Neural cell (in vitro differentiated cells): ENCODE measurements around the gene TMEM132C. TPM values are rescaled to one million over a fixed set of nuclear protein-coding genes. Genes with fewer than 3 reads are reported as not detected.

Experiments
- H2AFZ ChIP-seq: fragments of 200-600, 300-800 bp; sonication (generic), shearing (Covaris generic); 2 replicates; pipeline ENCODE4 v1.6.0; 2014; ENCODE audit warnings: low read depth, mild to moderate bottlenecking, antibody characterized with exemption, low read length, moderate library complexity
- H3F3A ChIP-seq: fragments of 200-600 bp; shearing (Covaris generic); 2 replicates; pipeline ENCODE4 v1.6.1; 2016; ENCODE audit warnings: mild to moderate bottlenecking, moderate library complexity, mixed read lengths, antibody characterized with exemption, low read length; ENCODE audit not compliant: insufficient read depth, poor library complexity, severe bottlenecking
- H3K27ac ChIP-seq: fragments of 200-600, 300-800 bp; sonication (generic), shearing (Covaris generic); 2 replicates; pipeline ENCODE4 v1.5.1; 2014; ENCODE audit warnings: mild to moderate bottlenecking, low read length, moderate library complexity
- H3K27me3 ChIP-seq: fragments of 300-800, 200-600 bp; sonication (generic), shearing (Covaris generic); 2 replicates; pipeline ENCODE4 v1.6.0; 2014; ENCODE audit warnings: mild to moderate bottlenecking, low read depth, low read length, moderate library complexity; ENCODE audit not compliant: insufficient read depth
- H3K36me3 ChIP-seq: fragments of 300-800, 200-600 bp; sonication (generic), shearing (Covaris generic); 2 replicates; pipeline ENCODE4 v1.5.1; 2014; ENCODE audit warnings: mild to moderate bottlenecking, antibody characterized with exemption, low read length, moderate library complexity; ENCODE audit not compliant: insufficient read depth
- H3K4me2 ChIP-seq: fragments of 300-800, 200-600 bp; sonication (generic), shearing (Covaris generic); 2 replicates; pipeline ENCODE4 v1.6.0; 2014; ENCODE audit warnings: mild to moderate bottlenecking, low read length
- H3K4me3 ChIP-seq: fragments of 300-800, 200-600 bp; sonication (generic), shearing (Covaris generic); 2 replicates; pipeline ENCODE4 v1.5.1; 2014; ENCODE audit warnings: mild to moderate bottlenecking, low read length, moderate library complexity
- H3K79me2 ChIP-seq: fragments of 200-600 bp; shearing (Covaris generic); replicated peaks from 2 replicates; pipeline ENCODE4 v1.6.0; 2014; ENCODE audit warnings: mild to moderate bottlenecking, low read length, moderate library complexity; ENCODE audit not compliant: insufficient read depth
- H3K9ac ChIP-seq: fragments of 300-800, 200-600 bp; sonication (generic), shearing (Covaris generic); 2 replicates; pipeline ENCODE4 v1.6.1; 2016; ENCODE audit warnings: mild to moderate bottlenecking, low read length, mixed read lengths
- H3K9me2 ChIP-seq: fragments of 200-600 bp; shearing (Covaris generic); 2 replicates; pipeline ENCODE4 v1.6.1; 2016; ENCODE audit warnings: mild to moderate bottlenecking, low read length, mixed read lengths; ENCODE audit not compliant: insufficient read depth
- H3K9me3 ChIP-seq: fragments of 200-600, 300-800 bp; sonication (generic), shearing (Covaris generic); 2 replicates; pipeline ENCODE4 v1.6.1; 2016; ENCODE audit warnings: mild to moderate bottlenecking, mixed run types, low read length, moderate library complexity, mixed read lengths
- H4K20me1 ChIP-seq: fragments of 200-600 bp; shearing (Covaris generic); 2 replicates; pipeline ENCODE4 v1.6.1; 2016; ENCODE audit warnings: mild to moderate bottlenecking, mixed run types; ENCODE audit not compliant: insufficient read depth
- EP300 ChIP-seq: fragments of 450-650 bp; conservative IDR thresholded peaks from 2 replicates; pipeline ENCODE4 v1.6.1; 2014; ENCODE audit warnings: antibody characterized with exemption, mild to moderate bottlenecking, moderate library complexity; ENCODE audit not compliant: poor library complexity, severe bottlenecking
- EZH2 ChIP-seq: fragments of 200-600, 300-800 bp; shearing (Covaris generic), sonication (generic); IDR thresholded peaks from 2 replicates; pipeline ENCODE4 v1.6.1; 2014; ENCODE audit warnings: antibody characterized with exemption, low read length, borderline replicate concordance, mild to moderate bottlenecking; ENCODE audit not compliant: insufficient read depth, poor library complexity, severe bottlenecking
- MXI1 ChIP-seq: fragments of 450-650 bp; conservative IDR thresholded peaks from 2 replicates; pipeline ENCODE4 v1.6.1; 2014; ENCODE audit warnings: antibody characterized with exemption, mild to moderate bottlenecking; ENCODE audit not compliant: poor library complexity, severe bottlenecking
- POLR2AphosphoS5 ChIP-seq: IDR thresholded peaks from 2 replicates; pipeline ENCODE4 v1.6.1; 2012
- RAD21 ChIP-seq: fragments of 450-650 bp; conservative IDR thresholded peaks from 2 replicates; pipeline ENCODE4 v1.6.1; 2014; ENCODE audit warnings: antibody characterized with exemption, mild to moderate bottlenecking, moderate library complexity
- SMC3 ChIP-seq: fragments of 450-650 bp; conservative IDR thresholded peaks from 2 replicates; pipeline ENCODE4 v1.6.1; 2014; ENCODE audit warnings: antibody characterized with exemption, mild to moderate bottlenecking, moderate library complexity; ENCODE audit not compliant: poor library complexity
- TAF1 ChIP-seq: IDR thresholded peaks from 2 replicates; pipeline ENCODE4 v1.6.1; 2012; ENCODE audit warnings: low read depth
- polyA plus RNA-seq: library from polyadenylated mRNA; depleted of rRNA; stranded (reverse); fragments of >200 nt; gene quantifications from 2 replicates; pipeline ENCODE4 v1.2.3, GENCODE V29; 2014
- TF ChIP-seq, protein P1 (sequence below): IDR thresholded peaks from 2 replicates; pipeline ENCODE4 v1.6.1; 2012; ENCODE audit warnings: borderline replicate concordance
- TF ChIP-seq, protein P2 (sequence below): fragments of 450-650 bp; IDR thresholded peaks from 2 replicates; pipeline ENCODE4 v1.5.1; 2014; ENCODE audit warnings: antibody characterized with exemption, mild to moderate bottlenecking, moderate library complexity; ENCODE audit not compliant: poor library complexity, severe bottlenecking

Gene TMEM132C
- polyA plus RNA-seq, 1 donor from 2014 or later = 0.06 TPM

DNA sequence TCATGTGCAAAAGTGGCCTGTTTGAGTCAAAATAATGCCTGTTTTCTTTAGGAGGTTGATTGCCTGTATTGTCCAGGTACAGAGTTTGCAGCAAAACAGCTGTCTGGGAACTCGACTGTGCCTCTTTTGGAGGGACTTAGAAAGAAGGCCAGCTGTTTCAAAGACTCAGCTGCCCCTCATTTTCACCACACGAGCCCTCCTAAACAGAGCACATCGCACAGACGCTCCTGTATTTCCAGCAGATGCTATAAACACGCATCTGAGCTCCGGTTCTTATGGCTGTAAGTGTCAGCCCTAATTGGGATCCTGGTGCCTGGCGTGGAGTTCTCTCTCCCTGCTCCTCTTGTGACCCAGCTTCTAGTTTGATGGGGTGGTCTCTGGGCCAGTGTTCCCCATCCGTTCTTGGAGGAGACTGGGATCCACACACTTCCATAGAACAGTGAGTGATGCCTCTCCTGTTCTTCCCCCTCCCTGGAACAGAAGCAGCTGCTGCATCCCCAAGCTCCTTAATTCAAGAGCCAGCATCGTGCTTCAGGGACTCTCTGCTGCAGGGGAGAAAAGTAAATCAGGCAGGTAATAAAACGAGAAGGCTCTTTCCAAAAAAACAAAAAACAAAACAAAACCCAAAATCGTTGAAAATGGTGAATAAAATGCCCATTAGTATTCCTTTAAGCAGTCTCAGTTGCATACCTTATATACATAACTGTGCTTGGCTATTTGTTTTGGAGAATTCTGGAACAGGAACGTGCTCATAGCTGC, 287.8 kb downstream of the TMEM132C start:
- Histone ChIP-seq H4K20me1 (no peaks in the 10 kb centered on the region), H3K9ac (no peak overlapping the region), H3K4me2 (no peak overlapping the region), H3K27me3 (no peaks in the 10 kb centered on the region), H2AFZ (no peak overlapping the region), H3K36me3 (no peaks in the 10 kb centered on the region), H3K79me2 (no peaks in the 10 kb centered on the region), H3K27ac (no peak overlapping the region), H3K9me3 (no peaks in the 10 kb centered on the region), H3F3A (no peaks in the 10 kb centered on the region), H3K9me2 (no peaks in the 10 kb centered on the region), H3K4me3 (no peak overlapping the region)
- TF ChIP-seq EZH2 (no peak), RAD21 (no peak), POLR2AphosphoS5 (no peak), SMC3 (no peak), TAF1 (no peak), EP300 (no peak), MXI1 (no peak)
- TF ChIP-seq, protein P1, sequence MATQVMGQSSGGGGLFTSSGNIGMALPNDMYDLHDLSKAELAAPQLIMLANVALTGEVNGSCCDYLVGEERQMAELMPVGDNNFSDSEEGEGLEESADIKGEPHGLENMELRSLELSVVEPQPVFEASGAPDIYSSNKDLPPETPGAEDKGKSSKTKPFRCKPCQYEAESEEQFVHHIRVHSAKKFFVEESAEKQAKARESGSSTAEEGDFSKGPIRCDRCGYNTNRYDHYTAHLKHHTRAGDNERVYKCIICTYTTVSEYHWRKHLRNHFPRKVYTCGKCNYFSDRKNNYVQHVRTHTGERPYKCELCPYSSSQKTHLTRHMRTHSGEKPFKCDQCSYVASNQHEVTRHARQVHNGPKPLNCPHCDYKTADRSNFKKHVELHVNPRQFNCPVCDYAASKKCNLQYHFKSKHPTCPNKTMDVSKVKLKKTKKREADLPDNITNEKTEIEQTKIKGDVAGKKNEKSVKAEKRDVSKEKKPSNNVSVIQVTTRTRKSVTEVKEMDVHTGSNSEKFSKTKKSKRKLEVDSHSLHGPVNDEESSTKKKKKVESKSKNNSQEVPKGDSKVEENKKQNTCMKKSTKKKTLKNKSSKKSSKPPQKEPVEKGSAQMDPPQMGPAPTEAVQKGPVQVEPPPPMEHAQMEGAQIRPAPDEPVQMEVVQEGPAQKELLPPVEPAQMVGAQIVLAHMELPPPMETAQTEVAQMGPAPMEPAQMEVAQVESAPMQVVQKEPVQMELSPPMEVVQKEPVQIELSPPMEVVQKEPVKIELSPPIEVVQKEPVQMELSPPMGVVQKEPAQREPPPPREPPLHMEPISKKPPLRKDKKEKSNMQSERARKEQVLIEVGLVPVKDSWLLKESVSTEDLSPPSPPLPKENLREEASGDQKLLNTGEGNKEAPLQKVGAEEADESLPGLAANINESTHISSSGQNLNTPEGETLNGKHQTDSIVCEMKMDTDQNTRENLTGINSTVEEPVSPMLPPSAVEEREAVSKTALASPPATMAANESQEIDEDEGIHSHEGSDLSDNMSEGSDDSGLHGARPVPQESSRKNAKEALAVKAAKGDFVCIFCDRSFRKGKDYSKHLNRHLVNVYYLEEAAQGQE = no peak
- TF ChIP-seq, protein P2, sequence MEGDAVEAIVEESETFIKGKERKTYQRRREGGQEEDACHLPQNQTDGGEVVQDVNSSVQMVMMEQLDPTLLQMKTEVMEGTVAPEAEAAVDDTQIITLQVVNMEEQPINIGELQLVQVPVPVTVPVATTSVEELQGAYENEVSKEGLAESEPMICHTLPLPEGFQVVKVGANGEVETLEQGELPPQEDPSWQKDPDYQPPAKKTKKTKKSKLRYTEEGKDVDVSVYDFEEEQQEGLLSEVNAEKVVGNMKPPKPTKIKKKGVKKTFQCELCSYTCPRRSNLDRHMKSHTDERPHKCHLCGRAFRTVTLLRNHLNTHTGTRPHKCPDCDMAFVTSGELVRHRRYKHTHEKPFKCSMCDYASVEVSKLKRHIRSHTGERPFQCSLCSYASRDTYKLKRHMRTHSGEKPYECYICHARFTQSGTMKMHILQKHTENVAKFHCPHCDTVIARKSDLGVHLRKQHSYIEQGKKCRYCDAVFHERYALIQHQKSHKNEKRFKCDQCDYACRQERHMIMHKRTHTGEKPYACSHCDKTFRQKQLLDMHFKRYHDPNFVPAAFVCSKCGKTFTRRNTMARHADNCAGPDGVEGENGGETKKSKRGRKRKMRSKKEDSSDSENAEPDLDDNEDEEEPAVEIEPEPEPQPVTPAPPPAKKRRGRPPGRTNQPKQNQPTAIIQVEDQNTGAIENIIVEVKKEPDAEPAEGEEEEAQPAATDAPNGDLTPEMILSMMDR = no peak

DNA sequence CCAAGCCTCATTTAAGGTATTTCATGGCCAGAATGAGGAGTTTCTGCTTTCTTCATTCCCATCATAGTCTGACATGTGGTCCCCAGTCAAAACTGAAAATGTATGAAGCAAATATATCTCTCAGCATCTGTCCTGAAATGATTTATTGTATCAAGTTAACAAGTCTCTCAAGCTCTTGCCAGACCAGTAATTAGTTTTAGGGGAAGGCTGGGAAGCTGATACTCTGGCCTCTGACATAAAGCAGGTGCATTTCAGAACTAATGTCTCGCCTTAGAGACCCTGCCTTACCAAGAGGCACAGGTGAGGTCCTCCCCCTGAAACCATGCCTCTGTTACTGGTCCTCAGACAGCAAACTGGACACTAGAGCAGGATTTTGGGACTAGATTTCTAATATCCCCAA, 290.3 kb downstream of the TMEM132C start:
- Histone ChIP-seq H3K36me3 (no peaks in the 10 kb centered on the region), H3K9me3 (no peaks in the 10 kb centered on the region), H3K27ac (no peak overlapping the region), H3K27me3 (no peaks in the 10 kb centered on the region), H3F3A (no peaks in the 10 kb centered on the region), H4K20me1 (no peaks in the 10 kb centered on the region), H3K79me2 (no peaks in the 10 kb centered on the region), H3K4me2 (no peak overlapping the region), H2AFZ (no peak overlapping the region), H3K4me3 (no peak overlapping the region), H3K9me2 (no peaks in the 10 kb centered on the region), H3K9ac (no peak overlapping the region)
- TF ChIP-seq MXI1 = no peak
- TF ChIP-seq TAF1 = no peak
- TF ChIP-seq SMC3 = no peak
- TF ChIP-seq EZH2 = no peak
